ENCODE measurements around the gene TRIM65.

Gene TRIM65, protein sequence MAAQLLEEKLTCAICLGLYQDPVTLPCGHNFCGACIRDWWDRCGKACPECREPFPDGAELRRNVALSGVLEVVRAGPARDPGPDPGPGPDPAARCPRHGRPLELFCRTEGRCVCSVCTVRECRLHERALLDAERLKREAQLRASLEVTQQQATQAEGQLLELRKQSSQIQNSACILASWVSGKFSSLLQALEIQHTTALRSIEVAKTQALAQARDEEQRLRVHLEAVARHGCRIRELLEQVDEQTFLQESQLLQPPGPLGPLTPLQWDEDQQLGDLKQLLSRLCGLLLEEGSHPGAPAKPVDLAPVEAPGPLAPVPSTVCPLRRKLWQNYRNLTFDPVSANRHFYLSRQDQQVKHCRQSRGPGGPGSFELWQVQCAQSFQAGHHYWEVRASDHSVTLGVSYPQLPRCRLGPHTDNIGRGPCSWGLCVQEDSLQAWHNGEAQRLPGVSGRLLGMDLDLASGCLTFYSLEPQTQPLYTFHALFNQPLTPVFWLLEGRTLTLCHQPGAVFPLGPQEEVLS

DNA sequence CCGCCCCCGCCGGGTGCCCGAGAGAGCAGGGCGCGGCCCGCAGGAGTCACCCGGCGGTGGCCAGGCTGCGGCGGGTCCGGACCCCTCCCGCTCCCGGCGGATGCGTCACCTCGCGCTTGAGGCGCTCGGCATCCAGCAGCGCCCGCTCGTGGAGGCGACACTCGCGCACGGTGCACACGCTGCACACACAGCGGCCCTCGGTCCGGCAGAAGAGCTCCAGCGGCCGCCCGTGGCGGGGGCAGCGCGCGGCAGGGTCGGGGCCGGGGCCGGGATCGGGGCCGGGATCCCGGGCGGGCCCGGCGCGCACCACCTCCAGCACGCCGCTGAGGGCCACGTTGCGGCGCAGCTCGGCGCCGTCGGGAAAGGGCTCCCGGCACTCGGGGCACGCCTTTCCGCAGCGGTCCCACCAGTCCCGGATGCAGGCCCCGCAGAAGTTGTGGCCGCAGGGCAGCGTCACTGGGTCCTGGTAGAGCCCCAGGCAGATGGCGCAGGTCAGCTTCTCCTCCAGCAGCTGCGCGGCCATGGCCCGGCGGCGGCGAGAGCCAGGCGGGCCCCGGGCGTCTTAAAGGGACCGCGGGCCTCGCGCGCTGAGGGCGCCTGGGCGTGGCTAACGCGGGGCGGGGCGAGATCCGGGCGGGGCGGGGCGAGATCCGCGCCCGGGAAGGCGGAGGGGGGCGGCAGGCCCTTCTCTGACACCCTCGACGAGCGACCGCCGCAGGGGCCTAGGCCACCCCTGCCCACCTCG, at the start of gene TRIM65:
TSS of gene TRIM65 (minus strand) at position 537 of the 745 bp plus-strand sequence. CDS start at position 523, 14 bp downstream.
- DNase-seq (ENCODE audit: low read depth, low spot score), result no peak
- H3K4me3 ChIP-seq, result peak within 1 kb of the TSS; percentile 91
- peaks cover 23% of the 10 kb centered on the region; the same call in 1 of the 2 replicates for H3K36me3 ChIP-seq (ENCODE audit: insufficient read depth, low read length)

DNA sequence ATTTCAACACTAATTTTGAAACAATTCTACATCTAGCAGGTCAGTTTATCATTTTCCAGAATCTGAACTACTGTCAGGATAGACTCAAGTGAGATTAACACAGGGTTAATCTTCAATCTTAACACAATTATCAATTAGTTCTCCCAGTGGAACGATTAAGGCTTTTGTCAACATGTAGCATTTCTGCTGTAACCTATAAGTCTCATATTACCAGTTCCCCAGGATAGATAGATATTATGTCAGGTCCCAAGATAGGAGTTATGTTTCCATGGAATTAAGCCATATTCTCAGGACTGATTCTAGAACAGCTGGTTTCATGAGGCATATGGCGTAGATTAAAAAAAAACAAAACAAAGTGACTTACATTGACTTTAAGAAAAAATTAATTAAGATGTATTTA, 48.5 kb upstream of the TRIM65 start:
- no peak for DNase-seq (ENCODE audit: low read depth, low spot score)
- Histone ChIP-seq H3K36me3 (ENCODE audit: insufficient read depth, low read length) (peaks cover 33% of the 10 kb centered on the region), H3K9me3 (ENCODE audit: low read depth, low read length) (no peaks in the 10 kb centered on the region), H3K9ac (ENCODE audit: insufficient read length) (no peak overlapping the region), H3K4me3 (no peak overlapping the region), H3K27ac (no peak overlapping the region)
- no peak for TF ChIP-seq POLR2AphosphoS5 (IDR thresholded peaks at IDR 0.05; ENCODE audit: borderline replicate concordance, low read depth, low read length)
- no peak for TF ChIP-seq FOXP2 (optimal IDR thresholded peaks at IDR 0.05; ENCODE audit: control extremely low read depth, extremely low read length, insufficient read depth)
- TF ChIP-seq EZH2 (IDR thresholded peaks at IDR 0.05), result no peak

More for the DNA sequence above, at the start of gene TRIM65:
- peak within 1 kb of the TSS; percentile 88 for H3K9ac ChIP-seq (ENCODE audit: insufficient read length)
- H3K9me3 ChIP-seq (ENCODE audit: low read depth, low read length), result no peaks in the 10 kb centered on the region
- H3K27ac ChIP-seq, result peak within 1 kb of the TSS; percentile 68
- TF ChIP-seq FOXP2 (optimal IDR thresholded peaks at IDR 0.05; ENCODE audit: control extremely low read depth, extremely low read length, insufficient read depth), result no peak
- peak; percentile 90 for TF ChIP-seq POLR2AphosphoS5 (IDR thresholded peaks at IDR 0.05; ENCODE audit: borderline replicate concordance, low read depth, low read length)

- H3K36me3 ChIP-seq (ENCODE audit: insufficient read depth, low read length), result peaks cover 21% of the 10 kb centered on the region
- TF ChIP-seq POLR2AphosphoS5 (IDR thresholded peaks at IDR 0.05; ENCODE audit: borderline replicate concordance, low read depth, low read length) (no peak), EZH2 (IDR thresholded peaks at IDR 0.05) (no peak), FOXP2 (optimal IDR thresholded peaks at IDR 0.05; ENCODE audit: control extremely low read depth, extremely low read length, insufficient read depth) (no peak)
- no peak for DNase-seq (ENCODE audit: low read depth, low spot score)
- no peak overlapping the region for H3K27ac ChIP-seq
- no peak overlapping the region for H3K4me3 ChIP-seq
- no peak overlapping the region for H3K9ac ChIP-seq (ENCODE audit: insufficient read length)
- H3K9me3 ChIP-seq (ENCODE audit: low read depth, low read length), result no peaks in the 10 kb centered on the region
These were observed 46.7 kb upstream of the TRIM65 start for GRCh38 chr17:75943491-75943890.

DNA sequence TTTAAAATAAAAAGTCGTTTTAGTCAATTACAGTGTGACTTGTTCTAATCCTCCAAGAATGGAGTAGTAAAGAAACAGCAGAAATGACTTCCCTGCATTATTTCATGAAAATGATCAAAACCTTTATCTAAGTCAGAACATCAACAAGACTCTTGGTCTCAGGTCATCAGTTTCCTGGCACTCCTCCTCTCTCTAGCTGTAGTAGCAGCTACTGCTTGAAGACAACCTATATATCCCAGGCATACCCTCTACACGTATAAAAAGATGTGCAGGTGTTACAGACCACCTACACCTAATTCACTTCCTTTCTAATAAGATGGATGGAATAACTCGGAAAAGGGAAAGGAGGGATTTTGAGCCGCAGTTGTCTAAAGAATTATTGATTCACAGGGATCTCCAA, 45.7 kb upstream of the TRIM65 start:
- Histone ChIP-seq H3K36me3 (ENCODE audit: insufficient read depth, low read length) (peaks cover 13% of the 10 kb centered on the region), H3K4me3 (no peak overlapping the region), H3K9me3 (ENCODE audit: low read depth, low read length) (no peaks in the 10 kb centered on the region), H3K9ac (ENCODE audit: insufficient read length) (no peak overlapping the region), H3K27ac (no peak overlapping the region)
- DNase-seq (ENCODE audit: low read depth, low spot score), result no peak
- no peak for TF ChIP-seq EZH2 (IDR thresholded peaks at IDR 0.05)
- TF ChIP-seq POLR2AphosphoS5 (IDR thresholded peaks at IDR 0.05; ENCODE audit: borderline replicate concordance, low read depth, low read length), result no peak
- no peak for TF ChIP-seq FOXP2 (optimal IDR thresholded peaks at IDR 0.05; ENCODE audit: control extremely low read depth, extremely low read length, insufficient read depth)

DNA sequence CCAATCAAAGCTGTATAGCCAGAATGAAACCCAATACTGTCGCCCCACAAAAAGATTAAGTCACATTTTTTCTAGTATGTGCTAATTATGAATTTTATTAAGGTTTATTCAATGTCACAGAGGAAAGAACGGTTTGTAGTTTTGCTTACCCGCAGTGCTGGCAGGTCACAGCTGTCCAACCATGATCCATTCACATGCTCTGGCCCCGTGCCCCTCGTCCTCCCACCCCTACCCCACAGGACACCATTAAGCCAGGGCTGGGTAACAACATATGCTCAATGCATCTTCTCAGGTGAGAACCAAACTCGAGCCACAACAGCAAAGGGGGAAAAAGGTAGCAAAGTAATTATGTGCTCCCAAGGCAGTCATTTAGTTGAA, 44.7 kb upstream of the TRIM65 start:
- Histone ChIP-seq H3K36me3 (ENCODE audit: insufficient read depth, low read length) (peaks cover 9% of the 10 kb centered on the region), H3K9me3 (ENCODE audit: low read depth, low read length) (no peaks in the 10 kb centered on the region), H3K9ac (ENCODE audit: insufficient read length) (peak overlapping the region; percentile 54), H3K4me3 (peak overlapping the region; percentile 94), H3K27ac (0 out of 2 replicates have a peak overlapping the region, but pooled peaks have one; percentile 16)
- TF ChIP-seq POLR2AphosphoS5 (IDR thresholded peaks at IDR 0.05; ENCODE audit: borderline replicate concordance, low read depth, low read length) (no peak), EZH2 (IDR thresholded peaks at IDR 0.05) (no peak), FOXP2 (optimal IDR thresholded peaks at IDR 0.05; ENCODE audit: control extremely low read depth, extremely low read length, insufficient read depth) (no peak)
- DNase-seq (ENCODE audit: low read depth, low spot score), result no peak

- H3K36me3 ChIP-seq (ENCODE audit: insufficient read depth, low read length), result peaks cover 4% of the 10 kb centered on the region
- H3K9ac ChIP-seq (ENCODE audit: insufficient read length), result peak within 1 kb of the TSS; percentile 94
- peak within 1 kb of the TSS; percentile 94 for H3K4me3 ChIP-seq
- no peaks in the 10 kb centered on the region for H3K9me3 ChIP-seq (ENCODE audit: low read depth, low read length)
- peak; percentile 96 for TF ChIP-seq POLR2AphosphoS5 (IDR thresholded peaks at IDR 0.05; ENCODE audit: borderline replicate concordance, low read depth, low read length)
- no peak for TF ChIP-seq EZH2 (IDR thresholded peaks at IDR 0.05)
- no peak for TF ChIP-seq FOXP2 (optimal IDR thresholded peaks at IDR 0.05; ENCODE audit: control extremely low read depth, extremely low read length, insufficient read depth)
- peak within 1 kb of the TSS; percentile 39; the same call in 1 of the 2 replicates for H3K27ac ChIP-seq
- peak; percentile 34 for DNase-seq (ENCODE audit: low read depth, low spot score)
These were observed 44.1 kb upstream of the TRIM65 start, which contains the start of gene FBF1 for GRCh38 chr17:75940727-75941441. Gene FBF1 (minus strand): TSS chr17:75941042. CDS start chr17:75938149, 2,893 bp downstream.

GRCh38 chr17:75937652-75938051, 40.9 kb upstream of the TRIM65 start:
- no peak overlapping the region for H3K9ac ChIP-seq (ENCODE audit: insufficient read length)
- TF ChIP-seq FOXP2 (optimal IDR thresholded peaks at IDR 0.05; ENCODE audit: control extremely low read depth, extremely low read length, insufficient read depth) (no peak), EZH2 (IDR thresholded peaks at IDR 0.05) (no peak)
- DNase-seq (ENCODE audit: low read depth, low spot score), result no peak

More at GRCh38 chr17:75937652-75938051, 40.9 kb upstream of the TRIM65 start:
- H3K9me3 ChIP-seq (ENCODE audit: low read depth, low read length), result no peaks in the 10 kb centered on the region
- no peak overlapping the region for H3K27ac ChIP-seq
- H3K36me3 ChIP-seq (ENCODE audit: insufficient read depth, low read length), result no peaks in the 10 kb centered on the region
- no peak overlapping the region for H3K4me3 ChIP-seq
